BLaER1 (cell line): Measurements from ENCODE around the gene TOX3.

ENCODE experiments used
- H3K27ac ChIP-seq: shearing (Covaris generic); formaldehyde crosslinking; 2 replicates; pipeline ENCODE4 v1.8.1; 2022
- H3K27me3 ChIP-seq: shearing (Covaris generic); formaldehyde crosslinking; 2 replicates; pipeline ENCODE4 v1.8.1; 2022
- H3K36me3 ChIP-seq: shearing (Covaris generic); formaldehyde crosslinking; 2 replicates; pipeline ENCODE4 v1.8.1; 2022
- H3K4me1 ChIP-seq: shearing (Covaris generic); formaldehyde crosslinking; 2 replicates; pipeline ENCODE4 v1.8.1; 2022
- H3K4me2 ChIP-seq: shearing (Covaris generic); formaldehyde crosslinking; 2 replicates; pipeline ENCODE4 v1.8.1; 2022
- H3K4me3 ChIP-seq: shearing (Covaris generic); formaldehyde crosslinking; 2 replicates; pipeline ENCODE4 v1.8.1; 2022
- H3K9ac ChIP-seq: shearing (Covaris generic); formaldehyde crosslinking; 2 replicates; pipeline ENCODE4 v1.8.1; 2022
- H3K9me3 ChIP-seq: shearing (Covaris generic); formaldehyde crosslinking; 2 replicates; pipeline ENCODE4 v1.8.1; 2022
- H4K20me1 ChIP-seq: shearing (Covaris generic); formaldehyde crosslinking; 2 replicates; pipeline ENCODE4 v1.8.1; 2022
- Cebpa-rat ChIP-seq: shearing (Covaris generic); IDR thresholded peaks from 2 replicates; pipeline ENCODE4 v1.8.1; 2022

The TOX3 gene

DNA sequence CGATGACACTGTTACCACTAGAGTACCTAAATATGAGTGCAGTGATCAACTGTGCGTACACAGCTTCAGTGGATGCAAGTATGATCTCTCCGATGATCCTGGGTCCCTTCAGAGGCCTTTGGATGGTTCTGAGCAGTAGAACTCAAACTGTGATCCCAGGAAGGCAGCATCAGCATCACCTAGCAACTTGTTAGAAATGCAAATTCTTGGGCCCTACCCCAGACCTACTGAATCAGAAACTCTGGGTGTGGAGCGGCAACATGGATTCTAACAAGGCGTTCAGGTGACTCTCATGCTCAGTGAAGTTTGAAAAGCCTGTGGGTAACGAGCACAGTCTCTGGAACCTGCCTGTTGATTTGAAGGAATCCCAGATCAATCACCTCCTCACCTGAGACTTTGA lies 25.4 kb downstream of the TOX3 start:
- Histone ChIP-seq H4K20me1 (no peaks in the 10 kb centered on the region), H3K27me3 (no peaks in the 10 kb centered on the region), H3K4me1 (no peaks in the 10 kb centered on the region), H3K4me2 (no peak overlapping the region), H3K9ac (no peak overlapping the region), H3K9me3 (no peaks in the 10 kb centered on the region), H3K4me3 (no peak overlapping the region), H3K27ac (no peak overlapping the region), H3K36me3 (peaks cover 5% of the 10 kb centered on the region; the same call in 1 of the 2 replicates)
- TF ChIP-seq Cebpa-rat, result no peak

DNA sequence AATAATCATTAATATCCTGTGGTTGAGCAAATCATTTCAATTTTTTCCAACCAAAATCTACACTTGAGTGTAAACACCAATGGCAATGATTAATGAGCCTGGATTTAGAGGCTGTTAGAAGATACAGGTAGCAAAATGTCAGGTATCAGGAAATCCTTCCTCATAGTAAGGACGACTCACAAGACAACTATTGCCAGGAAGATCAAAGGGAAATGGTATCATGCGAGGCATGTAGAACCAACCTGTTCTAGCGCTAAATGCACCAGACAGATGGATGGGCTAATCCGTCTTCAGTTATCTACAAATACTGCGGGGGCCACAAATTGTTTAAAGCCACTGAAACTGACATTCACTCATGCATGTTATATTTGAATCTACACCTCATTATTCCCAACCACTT lies 28.1 kb downstream of the TOX3 start:
- H3K9me3 ChIP-seq, result no peaks in the 10 kb centered on the region
- H4K20me1 ChIP-seq, result no peaks in the 10 kb centered on the region
- no peaks in the 10 kb centered on the region for H3K27me3 ChIP-seq
- peaks cover 5% of the 10 kb centered on the region; the same call in 1 of the 2 replicates for H3K36me3 ChIP-seq
- H3K4me2 ChIP-seq, result no peak overlapping the region
- no peak overlapping the region for H3K4me3 ChIP-seq
- no peak for TF ChIP-seq Cebpa-rat
- no peak overlapping the region for H3K27ac ChIP-seq
- no peaks in the 10 kb centered on the region for H3K4me1 ChIP-seq
- no peak overlapping the region for H3K9ac ChIP-seq

DNA sequence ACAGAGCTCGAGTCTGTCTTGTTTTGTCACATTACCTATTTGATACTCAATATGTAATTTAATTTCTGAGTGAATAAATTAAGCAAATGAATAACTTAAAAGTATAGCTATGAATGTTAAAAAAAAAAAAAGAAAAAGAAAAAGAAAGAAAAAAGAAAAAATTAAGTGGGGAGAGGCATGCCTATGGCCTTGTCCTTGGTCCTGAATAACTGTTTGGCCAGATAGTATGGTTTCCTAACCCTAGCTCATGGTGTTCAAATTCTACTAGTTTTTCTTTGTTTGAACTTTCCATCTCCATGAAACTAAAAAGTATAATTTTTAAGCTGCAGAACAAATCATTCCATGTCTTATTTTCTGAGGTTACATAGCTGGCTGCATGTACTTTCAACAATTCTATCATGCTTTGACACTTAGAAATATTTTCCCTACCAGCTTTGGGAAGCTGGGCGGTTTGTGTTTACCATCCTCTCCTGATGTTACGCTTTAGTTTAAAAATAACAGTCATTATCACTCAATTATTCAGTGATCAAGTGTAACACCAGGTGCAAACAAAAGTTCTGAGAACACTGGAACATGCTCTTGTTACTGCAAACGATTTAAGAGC lies 31.8 kb downstream of the TOX3 start:
- Histone ChIP-seq H3K4me3 (no peak overlapping the region), H3K9ac (no peak overlapping the region), H3K4me1 (no peaks in the 10 kb centered on the region), H3K9me3 (no peaks in the 10 kb centered on the region), H3K27ac (no peak overlapping the region), H3K4me2 (no peak overlapping the region), H3K27me3 (no peaks in the 10 kb centered on the region), H4K20me1 (no peaks in the 10 kb centered on the region), H3K36me3 (no peaks in the 10 kb centered on the region)
- no peak for TF ChIP-seq Cebpa-rat

DNA sequence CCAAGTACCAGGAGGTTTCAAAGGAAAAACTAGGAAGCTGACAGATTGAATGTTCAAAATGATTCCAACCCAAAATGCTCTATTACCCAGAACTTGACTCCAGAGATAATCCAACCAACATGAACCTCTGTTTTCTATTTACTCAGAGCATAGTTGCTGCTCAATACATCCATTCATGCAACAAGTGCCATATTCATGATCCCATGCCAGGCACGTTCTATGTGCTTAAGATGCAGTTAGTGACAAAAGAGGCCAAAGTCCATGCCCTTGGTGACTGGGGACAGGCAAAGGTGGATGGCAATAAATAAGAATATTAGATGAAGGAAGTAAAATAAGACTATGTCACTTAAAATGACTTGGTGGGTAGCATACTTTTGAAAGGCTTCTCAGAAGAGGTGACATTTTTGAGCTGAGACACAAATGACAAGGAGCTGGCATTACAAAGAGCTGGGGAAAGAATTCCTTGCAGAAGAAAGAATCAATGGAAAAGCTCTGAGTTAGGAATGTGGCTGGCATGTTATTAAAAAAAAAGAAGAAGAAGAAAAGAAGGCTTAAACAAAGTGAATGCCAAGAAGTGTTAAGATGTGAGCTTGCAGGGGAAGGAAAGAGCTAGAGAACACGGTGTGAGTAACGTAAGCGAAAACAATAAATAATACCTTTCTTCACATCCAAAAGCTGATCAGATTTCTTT lies 34.5 kb downstream of the TOX3 start:
- Histone ChIP-seq H3K9me3 (no peaks in the 10 kb centered on the region), H3K27me3 (no peaks in the 10 kb centered on the region), H3K9ac (no peak overlapping the region), H3K4me2 (no peak overlapping the region), H3K36me3 (no peaks in the 10 kb centered on the region), H3K4me1 (no peaks in the 10 kb centered on the region), H4K20me1 (no peaks in the 10 kb centered on the region), H3K4me3 (no peak overlapping the region), H3K27ac (no peak overlapping the region)
- TF ChIP-seq Cebpa-rat, result no peak

DNA sequence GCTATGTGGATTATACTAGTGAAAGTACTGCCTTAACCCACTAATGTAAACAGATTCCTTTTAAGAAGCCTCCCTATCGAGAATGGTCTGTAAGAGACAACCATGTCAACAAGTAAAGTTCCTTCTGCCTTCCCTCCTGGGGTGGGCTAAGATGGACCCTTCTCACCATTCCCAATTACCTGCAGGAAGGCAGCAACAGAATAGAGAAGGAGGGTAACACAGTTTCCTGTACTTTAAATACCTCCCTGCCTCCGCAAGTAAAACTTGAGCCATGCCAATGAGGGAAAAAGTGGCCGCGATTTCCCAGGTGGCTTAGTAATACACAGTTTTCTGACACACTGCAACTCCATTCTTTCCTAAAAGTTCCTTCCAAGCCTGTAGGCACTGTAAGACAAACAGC lies 45.2 kb downstream of the TOX3 start:
- Histone ChIP-seq H3K36me3 (no peaks in the 10 kb centered on the region), H3K4me2 (no peak overlapping the region), H3K27me3 (no peaks in the 10 kb centered on the region), H3K4me3 (no peak overlapping the region), H3K27ac (no peak overlapping the region), H3K9ac (no peak overlapping the region), H3K9me3 (no peaks in the 10 kb centered on the region), H3K4me1 (0 out of 2 replicates have a peak, but pooled peaks cover 5% of the 10 kb centered on the region), H4K20me1 (no peaks in the 10 kb centered on the region)
- no peak for TF ChIP-seq Cebpa-rat

DNA sequence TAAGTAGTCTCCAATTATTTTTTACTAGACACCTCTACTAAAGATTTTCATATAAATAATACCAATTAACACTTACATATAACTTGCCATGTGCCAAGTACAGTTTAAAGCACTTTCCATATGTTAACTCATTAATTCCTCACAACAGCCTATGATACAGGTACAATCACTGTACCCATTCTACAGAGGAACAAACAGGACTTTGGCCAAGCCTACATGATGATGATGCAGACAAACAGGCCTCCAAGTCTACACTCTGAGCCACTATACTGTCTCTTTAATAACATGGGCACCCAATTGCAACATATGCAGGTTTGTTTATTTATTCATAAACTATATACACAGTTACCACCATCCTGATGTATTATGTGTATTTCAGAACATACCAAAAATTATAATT lies 46.0 kb downstream of the TOX3 start:
- Histone ChIP-seq H3K9ac (no peak overlapping the region), H3K4me2 (no peak overlapping the region), H3K4me1 (0 out of 2 replicates have a peak, but pooled peaks cover 5% of the 10 kb centered on the region), H3K4me3 (no peak overlapping the region), H3K9me3 (no peaks in the 10 kb centered on the region), H4K20me1 (no peaks in the 10 kb centered on the region), H3K27ac (no peak overlapping the region), H3K27me3 (no peaks in the 10 kb centered on the region), H3K36me3 (no peaks in the 10 kb centered on the region)
- no peak for TF ChIP-seq Cebpa-rat

DNA sequence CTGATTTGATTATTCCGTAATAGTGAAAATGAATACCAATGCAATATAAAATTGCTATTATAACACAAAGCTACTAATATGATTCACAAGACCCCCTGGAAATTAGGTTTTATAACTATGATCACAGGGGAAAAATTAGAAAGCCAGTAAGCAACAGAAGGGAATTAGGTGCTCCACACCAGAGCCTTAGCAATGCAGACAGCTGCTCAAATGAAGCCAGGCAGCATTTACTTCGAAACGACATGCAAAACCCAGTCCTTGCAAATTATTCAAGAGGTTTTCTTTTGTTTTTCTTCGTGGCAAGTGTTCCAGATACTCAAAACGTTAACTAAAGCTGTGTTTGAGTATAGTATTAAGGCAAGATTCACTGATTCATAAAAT lies 47.9 kb downstream of the TOX3 start:
- no peak overlapping the region for H3K9ac ChIP-seq
- H3K4me1 ChIP-seq, result 0 out of 2 replicates have a peak, but pooled peaks cover 5% of the 10 kb centered on the region
- no peak overlapping the region for H3K27ac ChIP-seq

DNA sequence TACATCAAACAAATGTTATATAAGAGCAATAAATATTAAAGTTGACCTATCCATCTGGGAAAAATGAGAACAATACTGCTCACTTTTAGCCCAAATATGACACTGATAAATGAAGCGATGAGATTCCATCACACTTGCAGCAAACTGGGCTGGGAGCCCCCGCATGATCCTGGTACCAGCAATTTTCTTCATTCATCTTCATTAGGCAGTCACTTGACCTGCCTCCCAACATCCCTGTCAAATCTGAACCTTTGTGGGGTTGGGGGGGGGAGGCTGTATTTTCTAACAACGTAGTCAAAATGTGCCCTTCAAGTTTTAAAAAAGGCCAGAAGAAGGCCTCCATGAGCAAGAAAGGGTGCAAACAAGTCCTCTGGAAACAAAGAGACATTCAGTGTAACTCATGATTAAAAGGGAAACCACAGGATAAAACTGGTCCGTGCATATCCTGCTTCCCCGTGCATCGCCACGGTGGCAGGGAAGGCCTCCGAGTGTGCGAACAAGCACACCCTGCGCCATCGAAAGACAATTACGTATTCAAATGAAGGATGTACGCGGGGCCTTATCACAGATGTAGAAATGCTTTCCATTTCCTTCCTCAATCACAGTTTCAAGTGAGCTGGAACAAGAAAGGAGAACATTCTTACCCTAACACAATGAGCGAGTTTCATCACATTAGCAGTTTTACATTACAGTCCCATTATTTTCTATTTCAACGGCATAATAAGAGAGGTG lies 48.4 kb downstream of the TOX3 start:
- no peaks in the 10 kb centered on the region for H4K20me1 ChIP-seq
- H3K9me3 ChIP-seq, result no peaks in the 10 kb centered on the region
- no peaks in the 10 kb centered on the region for H3K36me3 ChIP-seq
- 0 out of 2 replicates have a peak, but pooled peaks cover 5% of the 10 kb centered on the region for H3K4me1 ChIP-seq
- H3K4me2 ChIP-seq, result no peak overlapping the region
- H3K4me3 ChIP-seq, result no peak overlapping the region
- H3K27ac ChIP-seq, result no peak overlapping the region
- no peak overlapping the region for H3K9ac ChIP-seq
- no peak for TF ChIP-seq Cebpa-rat
- no peaks in the 10 kb centered on the region for H3K27me3 ChIP-seq

More for the DNA sequence above, 47.9 kb downstream of the TOX3 start:
- Histone ChIP-seq H4K20me1 (no peaks in the 10 kb centered on the region), H3K36me3 (no peaks in the 10 kb centered on the region), H3K4me2 (no peak overlapping the region), H3K4me3 (no peak overlapping the region), H3K9me3 (no peaks in the 10 kb centered on the region), H3K27me3 (no peaks in the 10 kb centered on the region)
- TF ChIP-seq Cebpa-rat, result no peak

DNA sequence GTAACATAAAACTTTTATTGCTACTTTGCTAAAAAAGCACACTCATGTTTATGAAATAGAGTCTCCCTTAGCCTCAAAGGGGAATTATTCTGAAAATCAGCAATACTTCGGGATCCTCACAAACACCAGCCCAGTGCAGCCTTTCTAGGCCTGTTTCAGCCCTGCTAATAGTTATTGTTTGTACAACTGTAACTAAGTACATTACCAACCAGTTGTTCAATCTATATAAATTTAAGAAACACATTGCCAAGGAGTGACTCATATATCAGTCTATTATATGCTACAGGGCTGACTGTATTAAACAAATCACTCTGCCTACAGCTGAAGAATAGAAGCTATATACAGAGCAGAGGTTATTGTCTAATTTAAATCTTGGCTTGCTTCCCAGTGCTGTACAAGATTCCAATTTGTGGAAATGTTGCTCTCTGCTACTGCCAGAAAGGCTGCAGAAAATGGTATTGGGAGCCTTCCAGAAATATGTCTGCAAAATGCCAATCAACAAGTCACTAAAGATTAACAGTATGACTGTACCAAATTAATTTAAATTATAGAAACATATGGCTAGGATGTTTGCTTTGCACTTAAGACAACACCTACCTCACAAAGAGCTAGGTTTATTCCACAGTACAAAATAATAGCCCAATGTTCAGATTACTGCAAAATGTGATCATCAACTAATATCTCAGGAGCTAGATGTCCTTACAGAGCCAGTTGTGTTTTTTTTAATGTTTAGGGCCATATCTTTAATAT lies 49.7 kb downstream of the TOX3 start:
- Histone ChIP-seq H3K4me1 (0 out of 2 replicates have a peak, but pooled peaks cover 5% of the 10 kb centered on the region), H3K4me2 (no peak overlapping the region), H3K27ac (no peak overlapping the region), H4K20me1 (no peaks in the 10 kb centered on the region), H3K27me3 (no peaks in the 10 kb centered on the region), H3K36me3 (no peaks in the 10 kb centered on the region), H3K9me3 (no peaks in the 10 kb centered on the region), H3K4me3 (no peak overlapping the region), H3K9ac (no peak overlapping the region)
- TF ChIP-seq Cebpa-rat, result no peak
